KMS-11 (cell line): ENCODE results near the gene UBL4B.

Experiments
- H2AFZ ChIP-seq: fragments of 200-600 bp; sonication (generic); 2 replicates; pipeline ENCODE4 v1.6.1; 2016; ENCODE audit warnings: antibody characterized with exemption, mixed run types, low read depth
- H3K27ac ChIP-seq: fragments of 200-600 bp; sonication (generic); 2 replicates; pipeline ENCODE4 v1.6.1; 2016; ENCODE audit warnings: mild to moderate bottlenecking, mixed run types
- H3K27me3 ChIP-seq: fragments of 200-600 bp; sonication (generic); 2 replicates; pipeline ENCODE4 v1.6.1; 2017; ENCODE audit warnings: mild to moderate bottlenecking, low read depth, mixed run types, moderate library complexity; ENCODE audit not compliant: insufficient read depth
- H3K36me3 ChIP-seq: fragments of 200-600 bp; sonication (generic); 2 replicates; pipeline ENCODE4 v1.6.1; 2017; ENCODE audit warnings: mild to moderate bottlenecking, mixed run types; ENCODE audit not compliant: insufficient read depth
- H3K4me1 ChIP-seq: fragments of 200-600 bp; sonication (generic); 2 replicates; pipeline ENCODE4 v1.6.1; 2016; ENCODE audit warnings: mild to moderate bottlenecking, low read depth, mixed run types; ENCODE audit not compliant: poor library complexity, severe bottlenecking
- H3K4me2 ChIP-seq: fragments of 200-600 bp; sonication (generic); 2 replicates; pipeline ENCODE4 v1.7.0; 2016; ENCODE audit warnings: mild to moderate bottlenecking, mixed run types
- H3K4me3 ChIP-seq: fragments of 200-600 bp; sonication (generic); IDR thresholded peaks from 2 replicates; pipeline ENCODE4 v1.6.1; 2017; ENCODE audit warnings: low read depth, low read length, mixed read lengths; ENCODE audit not compliant: insufficient read depth
- H3K79me2 ChIP-seq: fragments of 200-600 bp; sonication (generic); 2 replicates; pipeline ENCODE4 v1.6.1; 2016; ENCODE audit warnings: low read depth, mixed run types; ENCODE audit not compliant: insufficient read depth
- H3K9ac ChIP-seq: fragments of 200-600 bp; sonication (generic); 2 replicates; pipeline ENCODE4 v1.6.1; 2016; ENCODE audit warnings: mild to moderate bottlenecking, mixed run types
- H4K20me1 ChIP-seq: fragments of 200-600 bp; sonication (generic); 2 replicates; pipeline ENCODE4 v1.6.1; 2016; ENCODE audit warnings: mild to moderate bottlenecking, mixed run types; ENCODE audit not compliant: insufficient read depth
- CTCF ChIP-seq: fragments of 200-600 bp; sonication (generic); conservative IDR thresholded peaks from 2 replicates; pipeline ENCODE4 v1.6.1; 2017; ENCODE audit warnings: low read depth, mild to moderate bottlenecking, antibody characterized with exemption, low read length, moderate library complexity, mixed read lengths

The UBL4B gene

GRCh38 chr1:110114173-110114572, 1.9 kb downstream of the UBL4B start:
- no peak overlapping the region for H3K4me3 ChIP-seq
- no peaks in the 10 kb centered on the region for H4K20me1 ChIP-seq
- no peak for TF ChIP-seq CTCF
- no peaks in the 10 kb centered on the region for H3K79me2 ChIP-seq
- no peaks in the 10 kb centered on the region for H3K36me3 ChIP-seq
- no peak overlapping the region for H2AFZ ChIP-seq
- H3K4me1 ChIP-seq: no peaks in the 10 kb centered on the region
- no peak overlapping the region for H3K9ac ChIP-seq
- H3K27me3 ChIP-seq: peaks cover 35% of the 10 kb centered on the region
- H3K27ac ChIP-seq: no peak overlapping the region
- no peak overlapping the region for H3K4me2 ChIP-seq

- H3K4me2 ChIP-seq: no peak overlapping the region
- no peak for TF ChIP-seq CTCF
- no peaks in the 10 kb centered on the region for H3K4me1 ChIP-seq
- peaks cover 35% of the 10 kb centered on the region for H3K27me3 ChIP-seq
- H3K36me3 ChIP-seq: no peaks in the 10 kb centered on the region
- H4K20me1 ChIP-seq: no peaks in the 10 kb centered on the region
- H3K27ac ChIP-seq: no peak overlapping the region
- no peak overlapping the region for H3K4me3 ChIP-seq
- H3K79me2 ChIP-seq: no peaks in the 10 kb centered on the region
- no peak overlapping the region for H2AFZ ChIP-seq
- no peak overlapping the region for H3K9ac ChIP-seq
These were observed 2.5 kb downstream of the UBL4B start for GRCh38 chr1:110114784-110115183.

GRCh38 chr1:110118636-110119396, 6.6 kb downstream of the UBL4B start:
- Histone ChIP-seq H4K20me1 (no peaks in the 10 kb centered on the region), H2AFZ (no peak overlapping the region), H3K9ac (no peak overlapping the region), H3K27me3 (peaks cover 17% of the 10 kb centered on the region), H3K36me3 (no peaks in the 10 kb centered on the region), H3K4me1 (no peaks in the 10 kb centered on the region), H3K27ac (no peak overlapping the region), H3K79me2 (no peaks in the 10 kb centered on the region), H3K4me3 (no peak overlapping the region), H3K4me2 (no peak overlapping the region)
- no peak for TF ChIP-seq CTCF

GRCh38 chr1:110119843-110120242, 7.6 kb downstream of the UBL4B start:
- H3K79me2 ChIP-seq: no peaks in the 10 kb centered on the region

More at GRCh38 chr1:110119843-110120242, 7.6 kb downstream of the UBL4B start:
- H3K4me2 ChIP-seq: no peak overlapping the region
- H3K4me1 ChIP-seq: no peaks in the 10 kb centered on the region
- no peak overlapping the region for H2AFZ ChIP-seq
- H3K4me3 ChIP-seq: no peak overlapping the region
- H3K27ac ChIP-seq: no peak overlapping the region
- peaks cover 12% of the 10 kb centered on the region for H3K27me3 ChIP-seq
- TF ChIP-seq CTCF: no peak
- H4K20me1 ChIP-seq: no peaks in the 10 kb centered on the region
- no peaks in the 10 kb centered on the region for H3K36me3 ChIP-seq
- no peak overlapping the region for H3K9ac ChIP-seq
